Esophagus squamous epithelium (tissue), 5 donors: ENCODE measurements around the gene KIZ. TPM values are rescaled to one million over a fixed set of nuclear protein-coding genes. Genes with fewer than 3 reads are reported as not detected.

Source experiments
- DNase-seq: peaks from one replicate; lab custom pipeline; 2025; lab: John Stamatoyannopoulos, UW
- H3K27ac ChIP-seq, 4 donors: fragments of 200-600 bp; sonication (generic); one replicate each; pipeline ENCODE4 v1.5.1; 2016 to 2019; ENCODE audit warnings: mild to moderate bottlenecking in 1 of 4
- H3K27me3 ChIP-seq, 4 donors: fragments of 200-600 bp; sonication (generic); 1 replicate in 3 of 4; 2 replicates in 1 of 4; pipeline versions ENCODE4 v1.5.1 to v1.6.0; 2017 to 2021; ENCODE audit warnings: antibody characterized with exemption in 1 of 4
- H3K36me3 ChIP-seq, 3 donors: fragments of 200-600 bp; sonication (generic); one replicate each; pipeline ENCODE4 v1.5.1; 2016 to 2019
- H3K4me1 ChIP-seq, 3 donors: fragments of 200-600 bp; sonication (generic); one replicate each; pipeline ENCODE4 v1.5.1; 2017 to 2019
- H3K4me3 ChIP-seq, 4 donors: fragments of 200-600 bp; sonication (generic); 1 replicate in 3 of 4; 2 replicates in 1 of 4; pipeline ENCODE4 v1.5.1; 2016 to 2019; ENCODE audit warnings: mild to moderate bottlenecking in 2 of 4, moderate library complexity in 1 of 4
- H3K9me3 ChIP-seq, 3 donors: fragments of 200-600 bp; sonication (generic); one replicate each; pipeline ENCODE4 v1.5.1; 2016 to 2019
- POLR2A ChIP-seq, 4 donors: fragments of 450-650 bp; IDR thresholded peaks; one replicate each; pipeline ENCODE4 v1.6.1; 2017; ENCODE audit warnings: antibody characterized with exemption in 4 of 4, mild to moderate bottlenecking in 4 of 4, moderate library complexity in 3 of 4
- WGBS, 2 donors: methylation state at CpG; one replicate each; pipeline ENCODE4 v1.1.5; 2018; 5-methylcytosine and 5-hydroxymethylcytosine counted together
- intact Hi-C: fragments of 100-400 bp; cut with DNase I; formaldehyde crosslinking; loops from one replicate; pipeline ENCODE4 v1.15.0; 2022
- total RNA-seq, 4 donors: library from RNA; depleted of rRNA; stranded (reverse); fragments of >200 nt; gene quantifications; one replicate each; pipeline ENCODE4 v1.1.0, GENCODE V29; 2016
- TF ChIP-seq, protein P1 (sequence below), 6 experiments: fragments of 450-650 bp in 4 of 6; fragments of 200-600 bp in 2 of 6; sonication (generic) in 2 of 6; IDR thresholded peaks; one replicate each; pipeline ENCODE4 v1.5.1; 2016 to 2019; ENCODE audit warnings: antibody characterized with exemption in 6 of 6, mild to moderate bottlenecking in 4 of 6, moderate library complexity in 4 of 6
- donor health status: DM: yes; HTN: yes; CAD: no.

KIZ gene
- total RNA-seq, 4 donors from 2014 or later = 2.2 to 15.3 (median 9.1) TPM

DNA sequence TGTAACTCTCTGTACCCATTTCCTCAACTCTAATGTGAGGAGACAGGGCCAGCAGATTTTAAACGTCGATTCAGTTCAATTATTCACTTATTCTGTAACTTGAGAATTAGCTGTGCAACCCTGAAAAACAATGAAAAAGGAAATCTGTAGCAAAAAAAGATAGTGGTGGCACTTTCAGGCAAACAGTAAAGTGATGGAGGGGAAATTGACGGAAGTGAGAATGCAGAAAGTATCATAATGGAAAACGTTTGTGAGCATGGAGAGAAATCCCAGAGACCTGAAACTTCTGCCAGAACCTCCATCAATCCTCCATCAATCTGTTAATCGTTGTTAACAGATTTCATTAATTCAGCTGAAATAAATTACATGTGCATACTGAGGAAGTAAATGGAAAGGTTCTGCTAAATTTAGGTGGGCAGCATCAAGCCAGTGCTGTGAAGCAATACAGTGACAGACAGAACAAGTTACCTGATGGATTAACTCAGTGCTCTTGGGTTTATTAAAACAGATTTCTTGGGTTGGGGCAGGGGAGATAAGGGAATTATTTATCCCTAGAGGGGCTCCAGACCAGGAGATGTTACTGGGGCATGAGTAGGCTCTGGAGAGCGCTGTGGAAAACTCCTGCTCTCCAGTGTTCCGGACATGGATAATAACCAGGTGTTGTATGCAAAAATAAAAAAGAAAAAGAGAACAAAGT lies 17.5 kb downstream of the KIZ start:
- Histone ChIP-seq H3K4me1 (no peaks in the 10 kb centered on the region), H3K9me3 (no peaks in the 10 kb centered on the region), H3K4me3 (no peak overlapping the region), H3K27me3 (no peaks in the 10 kb centered on the region), H3K36me3 (peaks cover 0 to 22% (median 0%) of the 10 kb centered on the region in 3 donors), H3K27ac (no peak overlapping the region)
- no peak for TF ChIP-seq POLR2A (IDR thresholded peaks at IDR 0.05)
- TF ChIP-seq, protein P1, sequence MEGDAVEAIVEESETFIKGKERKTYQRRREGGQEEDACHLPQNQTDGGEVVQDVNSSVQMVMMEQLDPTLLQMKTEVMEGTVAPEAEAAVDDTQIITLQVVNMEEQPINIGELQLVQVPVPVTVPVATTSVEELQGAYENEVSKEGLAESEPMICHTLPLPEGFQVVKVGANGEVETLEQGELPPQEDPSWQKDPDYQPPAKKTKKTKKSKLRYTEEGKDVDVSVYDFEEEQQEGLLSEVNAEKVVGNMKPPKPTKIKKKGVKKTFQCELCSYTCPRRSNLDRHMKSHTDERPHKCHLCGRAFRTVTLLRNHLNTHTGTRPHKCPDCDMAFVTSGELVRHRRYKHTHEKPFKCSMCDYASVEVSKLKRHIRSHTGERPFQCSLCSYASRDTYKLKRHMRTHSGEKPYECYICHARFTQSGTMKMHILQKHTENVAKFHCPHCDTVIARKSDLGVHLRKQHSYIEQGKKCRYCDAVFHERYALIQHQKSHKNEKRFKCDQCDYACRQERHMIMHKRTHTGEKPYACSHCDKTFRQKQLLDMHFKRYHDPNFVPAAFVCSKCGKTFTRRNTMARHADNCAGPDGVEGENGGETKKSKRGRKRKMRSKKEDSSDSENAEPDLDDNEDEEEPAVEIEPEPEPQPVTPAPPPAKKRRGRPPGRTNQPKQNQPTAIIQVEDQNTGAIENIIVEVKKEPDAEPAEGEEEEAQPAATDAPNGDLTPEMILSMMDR (IDR thresholded peaks at IDR 0.05) = no peak
- intact Hi-C loops = no loop called here
- 88 to 93% methylated on average over 7 of the region's 7 CpGs for WGBS, 2 donors
- no peak for DNase-seq

DNA sequence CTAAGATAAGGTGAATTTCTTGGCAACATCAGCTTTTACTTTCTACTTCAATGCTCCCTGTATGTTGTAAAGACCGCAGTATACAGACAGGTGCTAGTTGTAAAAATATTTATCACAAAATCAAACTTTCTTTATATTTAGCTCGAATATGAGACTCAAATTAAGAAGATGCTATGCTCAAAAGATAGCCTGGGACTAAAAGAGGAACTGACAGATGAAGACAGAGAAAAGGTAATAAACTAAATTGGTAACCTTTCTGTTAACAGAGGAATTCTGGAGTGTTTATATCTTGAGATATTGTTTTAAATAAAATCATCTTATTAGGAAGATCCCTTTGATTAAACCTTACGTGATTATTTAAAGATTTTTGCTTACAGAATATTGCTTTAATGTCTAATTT lies 19.5 kb downstream of the KIZ start:
- intact Hi-C loops = no loop called here

DNA sequence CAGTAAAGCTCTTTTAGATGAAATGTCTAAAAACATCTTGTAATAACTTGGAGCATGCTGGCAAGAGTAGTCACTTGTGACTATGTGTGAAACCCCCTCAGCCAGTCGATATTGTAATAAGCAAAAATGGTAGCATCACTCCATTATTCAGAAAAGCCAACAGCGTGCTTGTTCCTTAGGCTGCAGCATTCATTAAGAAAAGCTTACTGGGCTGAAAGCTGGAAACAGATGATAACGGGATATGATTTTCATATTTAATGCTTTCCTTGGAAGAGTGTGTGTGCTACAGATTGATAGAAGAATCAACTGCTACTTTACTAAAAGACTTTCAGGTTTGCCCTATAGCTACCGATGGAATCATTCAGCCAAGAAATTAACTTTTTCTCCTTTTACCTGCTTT lies 20.3 kb downstream of the KIZ start:
- no peak overlapping the region for H3K4me3 ChIP-seq
- no peaks in the 10 kb centered on the region for H3K27me3 ChIP-seq
- DNase-seq = no peak
- WGBS, 2 donors = 89% methylated on average over 4 of the region's 4 CpGs
- H3K4me1 ChIP-seq = no peaks in the 10 kb centered on the region
- intact Hi-C loops = no loop called here
- H3K9me3 ChIP-seq = no peaks in the 10 kb centered on the region
- peaks cover 0 to 18% (median 0%) of the 10 kb centered on the region in 3 donors for H3K36me3 ChIP-seq
- H3K27ac ChIP-seq = no peak overlapping the region
- TF ChIP-seq, protein P1 (IDR thresholded peaks at IDR 0.05) = no peak
- TF ChIP-seq POLR2A (IDR thresholded peaks at IDR 0.05) = no peak

More for the DNA sequence above, 19.5 kb downstream of the KIZ start:
- no peak overlapping the region for H3K27ac ChIP-seq
- no peak for DNase-seq
- H3K4me1 ChIP-seq = no peaks in the 10 kb centered on the region
- 78 to 85% methylated on average over 3 of the region's 3 CpGs for WGBS, 2 donors
- peaks cover 0 to 25% (median 0%) of the 10 kb centered on the region in 3 donors for H3K36me3 ChIP-seq
- no peak for TF ChIP-seq POLR2A (IDR thresholded peaks at IDR 0.05)
- TF ChIP-seq, protein P1 (IDR thresholded peaks at IDR 0.05) = no peak
- H3K9me3 ChIP-seq = no peaks in the 10 kb centered on the region
- H3K27me3 ChIP-seq = no peaks in the 10 kb centered on the region
- H3K4me3 ChIP-seq = no peak overlapping the region

DNA sequence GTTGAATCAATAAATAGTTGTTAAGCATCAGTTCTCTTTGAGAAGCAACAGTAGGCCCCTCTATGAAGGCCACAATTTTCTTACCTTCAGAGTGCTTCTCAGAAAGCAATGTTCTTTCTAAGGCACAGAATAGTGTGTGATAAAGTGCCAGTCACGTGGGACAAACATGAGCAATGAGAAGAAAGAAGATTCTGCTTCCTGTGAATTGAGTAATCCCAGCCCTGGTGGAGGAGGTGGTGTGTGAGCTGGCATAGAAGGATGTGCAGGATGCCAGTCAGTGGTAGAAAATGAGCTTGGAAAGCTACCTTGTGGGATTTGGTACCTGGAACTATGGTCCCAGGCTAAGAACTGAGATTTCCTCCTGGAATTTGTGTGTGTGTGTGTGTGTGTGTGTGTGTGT lies 21.7 kb downstream of the KIZ start:
- no peak for TF ChIP-seq POLR2A (IDR thresholded peaks at IDR 0.05)
- TF ChIP-seq, protein P1 (IDR thresholded peaks at IDR 0.05) = no peak
- Histone ChIP-seq H3K9me3 (no peaks in the 10 kb centered on the region), H3K36me3 (peaks cover 0 to 13% (median 0%) of the 10 kb centered on the region in 3 donors), H3K4me3 (no peak overlapping the region), H3K27me3 (no peaks in the 10 kb centered on the region), H3K4me1 (no peaks in the 10 kb centered on the region), H3K27ac (no peak overlapping the region)
- DNase-seq = no peak
- intact Hi-C loops = no loop called here
- 32 to 43% methylated on average over 1 of the region's 1 CpG for WGBS, 2 donors

DNA sequence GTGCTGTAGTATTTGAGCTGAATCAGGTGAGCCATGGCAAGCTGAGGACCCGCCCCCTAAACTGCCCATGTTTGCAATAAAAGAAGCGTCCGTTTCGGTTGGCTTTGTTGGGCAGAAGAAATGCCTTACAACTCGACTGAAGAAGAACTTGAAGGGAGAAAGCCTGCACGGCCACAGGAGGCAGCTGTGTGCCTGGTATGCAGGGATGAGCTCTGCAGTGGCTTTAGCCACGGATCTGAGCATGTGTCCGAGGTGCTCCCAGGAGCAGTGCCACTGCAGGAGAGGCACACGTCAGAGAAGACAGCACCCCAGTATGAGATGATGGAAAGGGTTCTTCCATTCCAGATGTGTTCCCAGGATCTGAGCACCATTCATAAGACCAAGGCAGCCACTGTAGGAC lies 23.5 kb downstream of the KIZ start:
- WGBS, 2 donors = 89 to 90% methylated on average over 8 to 9 of the region's 9 CpGs
- Histone ChIP-seq H3K27ac (no peak overlapping the region), H3K36me3 (peaks cover 0 to 13% (median 0%) of the 10 kb centered on the region in 3 donors), H3K27me3 (no peaks in the 10 kb centered on the region), H3K4me1 (no peaks in the 10 kb centered on the region), H3K4me3 (no peak overlapping the region), H3K9me3 (no peaks in the 10 kb centered on the region)
- intact Hi-C loops = no loop called here
- TF ChIP-seq, protein P1 (IDR thresholded peaks at IDR 0.05) = no peak
- no peak for TF ChIP-seq POLR2A (IDR thresholded peaks at IDR 0.05)
- DNase-seq = no peak
